Measurements from ENCODE around the gene CRELD2.
"Not testable (repeated sequence)": the region's sequence is repeated elsewhere in the genome, so short reads cannot be mapped to it uniquely, and the experiment has no call there.

CRELD2 gene

DNA sequence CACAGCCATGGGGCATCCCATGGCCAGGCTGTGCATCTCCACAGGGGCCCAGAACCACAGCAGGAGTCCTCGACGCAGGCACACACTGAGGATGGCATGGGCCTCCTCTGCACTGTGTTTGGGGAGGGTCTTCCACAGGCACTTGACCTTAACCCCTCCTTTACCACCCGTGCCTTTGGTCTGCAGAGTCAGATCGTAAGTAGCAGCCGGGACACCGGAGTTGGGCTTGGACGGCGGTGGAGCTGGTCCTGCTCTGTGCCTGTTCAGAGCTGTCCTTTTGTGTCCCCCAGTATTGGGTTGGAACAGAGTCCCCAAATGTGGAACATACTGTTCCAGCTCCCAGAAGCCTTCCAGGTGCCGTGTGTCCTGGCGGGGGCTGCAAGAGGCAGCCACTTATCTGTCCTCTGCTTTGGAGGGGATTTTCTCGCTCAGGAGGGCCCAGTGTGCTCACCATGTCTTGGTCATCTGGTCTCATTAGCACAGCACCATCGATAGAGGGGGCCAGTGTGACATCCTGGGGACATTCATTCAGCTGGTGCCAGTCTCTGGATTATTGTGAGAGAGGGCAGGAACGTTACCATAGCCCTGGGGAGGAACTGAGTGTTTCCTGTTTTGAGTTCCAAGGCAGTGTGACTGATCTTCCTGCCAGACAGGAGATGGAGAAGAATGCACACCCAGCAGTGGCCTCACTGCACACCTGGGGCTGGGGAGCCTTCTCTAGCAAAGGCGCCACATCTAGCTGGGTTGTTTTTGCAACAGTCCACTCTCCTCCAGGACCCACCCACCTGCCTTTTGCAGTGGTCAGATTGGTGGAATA, 12.4 kb downstream of the CRELD2 start:
- DNase-seq (ENCODE audit: low spot score): peak; percentile 65

DNA sequence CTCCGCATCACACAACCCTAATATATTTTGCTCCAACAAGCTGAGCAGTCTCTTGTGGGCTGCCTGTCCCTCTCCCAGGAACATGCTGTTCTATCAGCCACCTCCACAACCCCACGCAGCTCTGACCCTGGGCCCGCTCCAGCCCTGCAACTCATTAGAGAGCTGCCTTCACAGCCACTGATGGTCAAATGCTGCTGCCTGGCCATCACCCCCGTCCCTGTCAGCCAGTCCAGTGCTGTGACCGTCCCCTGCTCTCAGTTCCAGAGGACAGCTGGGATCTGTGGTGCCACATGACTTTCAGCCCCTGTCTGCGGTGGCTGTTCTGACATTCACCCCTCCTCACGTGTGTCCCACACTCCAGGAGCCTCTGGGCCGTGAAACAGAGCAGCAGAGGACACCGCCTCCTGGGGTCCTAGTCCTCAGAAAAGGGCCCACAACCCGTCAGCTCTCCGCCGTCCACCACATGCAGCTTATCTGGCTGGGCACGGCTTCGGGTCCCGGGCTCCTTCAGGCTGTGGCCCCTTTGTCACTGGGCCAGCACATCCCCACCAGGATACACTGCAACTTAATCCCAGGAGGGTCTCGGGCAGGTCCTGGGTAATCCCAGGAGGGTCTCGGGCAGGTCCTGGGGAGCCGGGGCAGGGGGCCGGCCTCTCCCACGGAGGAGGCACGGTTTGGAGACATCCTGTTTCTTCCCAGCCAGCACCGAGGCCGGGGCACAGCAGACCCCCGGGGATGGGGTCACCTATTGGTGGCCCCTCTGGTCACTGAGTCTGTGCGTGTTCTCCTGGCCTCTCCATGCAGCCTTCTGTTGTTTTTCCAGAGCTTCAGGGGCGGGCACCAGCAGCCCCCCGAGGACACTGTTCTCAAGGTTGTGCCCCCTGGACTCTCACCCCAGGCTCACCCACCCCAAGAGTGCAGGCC, 15.1 kb downstream of the CRELD2 start:
- DNase-seq (ENCODE audit: low spot score): no peak

DNA sequence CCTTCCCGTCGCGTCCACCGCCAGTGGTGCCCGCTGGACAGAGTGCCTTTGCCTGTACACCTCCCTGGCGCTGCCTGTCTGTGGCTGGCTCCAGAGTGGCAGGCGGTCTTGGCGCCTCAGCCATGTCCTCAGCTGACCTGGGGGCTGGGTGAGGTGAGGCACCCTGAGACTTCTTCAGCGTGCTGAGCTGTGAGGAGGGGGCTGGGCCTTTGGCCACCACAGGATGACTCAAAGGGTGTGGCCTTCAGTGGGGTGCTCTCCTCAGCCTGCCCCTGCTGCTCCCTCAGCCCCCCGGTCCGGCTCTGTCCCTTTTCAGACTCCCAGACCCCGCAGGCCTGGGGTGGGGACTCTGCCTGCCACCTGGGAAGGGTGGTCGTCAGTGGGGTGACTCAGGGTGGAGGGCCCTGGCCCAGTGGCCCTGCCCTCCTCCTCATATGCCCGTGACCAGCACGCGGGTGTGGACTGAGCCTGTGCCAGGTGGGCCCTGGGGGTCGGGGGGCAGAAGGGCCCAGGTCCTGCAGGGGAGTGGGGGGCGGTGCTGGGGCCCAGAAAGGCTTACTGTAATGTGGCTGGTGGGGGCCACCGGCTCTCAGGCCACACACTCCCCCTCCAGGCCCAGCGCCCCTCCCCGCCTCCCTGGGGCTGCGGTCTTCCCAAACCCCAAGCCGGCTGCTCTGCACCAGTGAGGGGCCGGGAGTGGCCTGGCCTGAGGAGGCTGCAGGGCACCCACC, 15.9 kb downstream of the CRELD2 start:
- DNase-seq (ENCODE audit: low spot score): no peak

DNA sequence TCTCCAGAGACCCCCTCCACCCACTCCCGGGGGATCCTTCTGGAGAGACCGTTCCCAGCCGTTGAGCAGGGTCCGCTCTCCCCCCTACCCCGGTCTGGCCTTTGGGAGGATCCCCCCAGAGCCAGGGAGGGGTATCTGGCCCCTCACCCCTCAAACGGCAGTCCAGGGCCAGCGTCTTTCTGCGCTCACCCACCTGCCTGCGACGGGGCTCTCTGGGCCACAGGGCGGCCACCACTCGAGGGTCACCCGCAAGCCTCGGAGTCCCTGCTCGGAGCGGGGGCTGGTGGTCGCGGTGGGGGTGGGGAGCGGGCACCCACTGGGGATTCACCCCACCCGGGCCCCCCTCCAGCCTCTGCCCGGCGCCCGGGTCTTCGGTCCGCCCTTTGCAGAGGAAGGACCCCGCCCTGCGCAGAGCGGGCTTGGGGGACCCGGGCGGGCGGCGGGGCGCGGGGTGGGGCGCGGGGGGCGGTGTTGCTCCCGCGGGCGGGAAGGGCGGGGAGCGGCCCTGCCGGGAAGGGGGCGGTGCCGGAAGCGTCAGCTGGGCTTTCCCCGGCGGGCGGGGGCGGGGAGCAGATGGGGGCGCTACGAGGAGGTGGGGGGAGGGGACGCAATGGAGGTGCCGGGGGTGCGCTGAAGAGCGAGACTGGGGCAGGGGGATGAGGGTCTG, 16.6 kb downstream of the CRELD2 start:
- peak; percentile 89 for DNase-seq (ENCODE audit: low spot score)

DNA sequence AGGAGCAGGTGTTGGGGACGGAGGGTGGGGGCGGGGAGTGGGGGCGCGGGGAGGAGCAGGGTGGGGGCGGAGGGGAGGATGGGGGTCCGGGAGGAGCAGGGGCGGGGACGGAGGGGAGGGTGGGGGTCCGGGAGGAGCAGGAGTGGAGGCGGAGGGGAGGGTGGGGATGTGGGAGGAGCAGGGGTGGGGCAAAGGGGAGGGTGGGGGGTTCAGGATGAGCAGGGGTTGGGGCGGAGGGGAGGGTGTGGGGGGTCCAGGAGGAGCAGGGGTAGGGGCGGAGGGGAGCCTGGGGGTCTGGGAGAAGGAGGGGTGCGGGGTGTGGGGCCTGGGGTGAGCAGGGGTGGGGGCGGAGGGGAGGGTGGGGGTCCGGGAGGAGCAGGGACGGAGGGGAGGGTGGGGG, 17.1 kb downstream of the CRELD2 start:
- DNase-seq (ENCODE audit: low spot score): no peak

DNA sequence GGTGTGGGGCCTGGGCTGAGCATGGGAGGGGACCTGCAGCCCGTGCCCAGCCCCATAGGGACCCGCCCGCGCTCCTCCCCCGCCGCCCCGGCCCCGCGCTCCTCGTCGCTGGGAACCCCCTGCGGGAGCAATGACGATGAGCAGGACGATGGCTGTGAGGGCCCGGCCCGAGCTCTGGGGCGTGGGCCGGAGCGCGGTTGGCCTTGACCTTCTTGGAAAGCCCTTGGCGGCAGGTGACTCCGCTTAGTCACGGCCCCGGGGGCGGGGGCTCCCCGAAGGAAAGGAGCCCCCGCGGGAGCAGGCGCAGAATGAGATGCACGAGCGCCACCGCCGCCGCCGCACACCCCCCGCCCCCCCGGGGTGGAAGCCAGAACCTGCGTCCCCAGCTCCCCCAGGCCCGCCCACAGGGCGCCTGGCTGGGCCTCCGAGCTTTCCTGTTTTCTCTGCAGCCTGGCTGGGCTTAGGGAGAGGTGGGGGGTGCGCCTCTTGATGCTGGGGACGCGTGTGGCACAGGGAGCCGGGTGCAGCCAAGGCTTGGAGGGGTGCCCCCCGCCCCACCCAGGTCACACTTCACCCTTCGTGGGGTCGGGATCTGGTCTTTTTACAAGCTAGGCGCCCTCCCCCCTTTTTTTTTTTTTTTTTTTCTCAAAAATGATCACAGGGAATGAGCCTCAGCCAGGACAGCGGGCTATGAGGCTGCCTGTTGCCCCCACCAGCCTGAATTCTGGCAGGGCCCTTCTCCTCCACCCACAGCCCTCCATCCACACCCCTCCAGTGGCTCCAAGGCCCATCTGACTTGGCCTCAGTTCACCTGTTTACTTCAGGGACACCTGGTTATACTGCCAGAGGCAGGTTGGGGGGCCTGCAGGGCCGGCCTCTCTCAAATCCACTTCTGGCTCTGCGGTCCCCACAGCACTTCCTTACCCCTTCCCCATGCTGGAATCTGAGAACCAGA, 17.9 kb downstream of the CRELD2 start:
- DNase-seq (ENCODE audit: low spot score): peak; percentile 80

DNA sequence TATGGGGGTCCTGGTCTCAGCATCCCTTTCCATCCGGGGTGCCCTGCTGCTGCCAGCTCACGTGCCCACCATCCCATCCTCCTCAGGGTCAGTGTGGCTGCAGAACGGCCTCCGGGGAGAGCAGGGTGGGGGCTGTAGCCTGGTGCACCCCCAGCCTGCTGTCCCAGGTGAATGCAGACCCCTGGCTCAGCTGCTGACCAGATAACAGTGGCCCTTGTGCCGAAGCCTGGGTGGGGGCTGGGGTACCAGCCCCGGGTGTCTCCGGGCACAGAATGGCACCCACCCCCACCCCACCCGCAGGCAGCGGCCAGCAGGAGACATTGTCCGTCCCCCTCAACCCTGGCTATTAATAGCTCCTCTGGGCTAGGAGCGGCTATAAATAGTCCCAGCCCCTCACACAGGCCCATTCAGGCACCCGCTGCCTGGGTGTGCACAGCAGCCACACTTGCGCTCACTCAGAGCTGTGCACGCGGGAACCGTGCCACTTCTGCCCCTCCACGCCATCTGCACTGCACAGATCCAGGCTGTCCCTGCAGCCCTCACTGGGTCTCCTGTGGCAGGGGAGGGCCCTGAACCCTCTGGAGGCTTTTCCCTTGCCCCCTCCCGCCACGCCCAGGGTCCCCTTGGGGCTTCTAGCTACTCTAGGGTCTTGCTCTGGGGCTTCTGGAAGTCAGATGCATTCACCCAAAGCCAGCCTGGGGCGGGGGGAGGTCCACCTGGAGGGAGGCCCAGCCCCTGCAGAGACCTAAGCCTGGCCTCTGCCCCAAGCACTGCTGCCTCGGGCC, 18.7 kb downstream of the CRELD2 start:
- DNase-seq (ENCODE audit: low spot score): no peak

DNA sequence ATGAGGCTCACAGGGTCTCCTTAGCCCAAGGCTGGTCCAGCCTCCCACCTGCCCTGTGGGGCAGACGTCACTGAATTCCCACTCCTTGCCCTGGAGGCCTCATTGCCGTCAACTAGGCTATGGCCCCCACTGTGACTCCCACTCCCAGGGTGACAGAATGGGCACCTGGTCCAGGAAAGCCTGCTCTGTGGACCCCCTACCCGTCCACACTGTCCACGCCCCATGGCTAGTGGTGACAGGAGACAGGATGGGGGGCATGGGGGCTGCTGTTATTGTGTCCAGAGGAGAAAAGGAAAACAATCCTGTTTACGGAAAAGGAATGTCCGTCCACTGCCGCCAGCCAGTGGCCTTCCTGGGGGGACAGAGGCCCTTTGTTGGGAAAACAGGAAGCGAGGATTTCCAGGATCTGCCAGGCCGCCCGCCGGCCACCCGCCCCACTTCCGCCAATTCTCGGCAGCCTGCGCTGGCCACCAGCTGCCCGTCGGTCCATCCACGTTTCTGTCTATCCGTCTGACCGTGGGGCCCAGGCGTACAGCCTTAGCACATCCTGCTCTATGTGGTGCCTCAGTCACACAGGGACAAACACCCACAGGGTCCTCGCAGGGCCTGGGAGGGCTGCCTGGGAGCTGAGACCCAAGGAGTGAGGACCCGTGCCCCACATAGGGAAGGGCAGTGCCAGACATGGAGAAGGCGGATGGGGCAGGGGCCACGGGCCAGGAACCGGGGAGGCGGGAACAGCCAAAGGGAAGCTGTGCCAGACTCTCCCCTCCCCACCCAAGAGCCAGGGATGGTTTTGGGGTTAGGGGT, 19.5 kb downstream of the CRELD2 start:
- no peak for DNase-seq (ENCODE audit: low spot score)

DNA sequence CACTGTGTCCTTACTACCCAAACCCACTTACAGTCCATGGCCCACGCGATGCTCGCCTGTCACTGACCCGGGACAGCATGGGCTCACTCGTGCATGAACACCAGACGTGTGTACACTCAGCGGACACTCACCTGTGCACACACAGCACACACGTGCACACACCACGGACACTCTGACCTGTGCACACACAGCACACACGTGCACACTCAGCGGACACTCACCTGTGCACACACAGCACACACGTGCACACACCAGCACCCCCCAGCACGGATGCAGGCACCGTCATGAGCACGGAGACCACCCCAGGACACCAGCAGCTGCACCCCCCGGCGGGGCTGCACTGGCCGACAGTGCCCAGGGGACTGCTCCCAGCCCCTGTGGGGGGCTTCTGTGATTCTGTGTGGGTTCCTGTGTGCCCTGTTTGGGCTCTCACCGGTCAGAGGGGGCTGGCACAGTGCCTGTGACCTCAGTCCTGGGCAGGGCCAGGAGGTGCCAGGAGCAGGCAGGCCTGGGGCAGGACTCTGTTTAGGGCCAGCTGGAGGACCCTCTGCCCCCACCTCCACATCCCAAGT, 20.2 kb downstream of the CRELD2 start:
- DNase-seq (ENCODE audit: low spot score): no peak

DNA sequence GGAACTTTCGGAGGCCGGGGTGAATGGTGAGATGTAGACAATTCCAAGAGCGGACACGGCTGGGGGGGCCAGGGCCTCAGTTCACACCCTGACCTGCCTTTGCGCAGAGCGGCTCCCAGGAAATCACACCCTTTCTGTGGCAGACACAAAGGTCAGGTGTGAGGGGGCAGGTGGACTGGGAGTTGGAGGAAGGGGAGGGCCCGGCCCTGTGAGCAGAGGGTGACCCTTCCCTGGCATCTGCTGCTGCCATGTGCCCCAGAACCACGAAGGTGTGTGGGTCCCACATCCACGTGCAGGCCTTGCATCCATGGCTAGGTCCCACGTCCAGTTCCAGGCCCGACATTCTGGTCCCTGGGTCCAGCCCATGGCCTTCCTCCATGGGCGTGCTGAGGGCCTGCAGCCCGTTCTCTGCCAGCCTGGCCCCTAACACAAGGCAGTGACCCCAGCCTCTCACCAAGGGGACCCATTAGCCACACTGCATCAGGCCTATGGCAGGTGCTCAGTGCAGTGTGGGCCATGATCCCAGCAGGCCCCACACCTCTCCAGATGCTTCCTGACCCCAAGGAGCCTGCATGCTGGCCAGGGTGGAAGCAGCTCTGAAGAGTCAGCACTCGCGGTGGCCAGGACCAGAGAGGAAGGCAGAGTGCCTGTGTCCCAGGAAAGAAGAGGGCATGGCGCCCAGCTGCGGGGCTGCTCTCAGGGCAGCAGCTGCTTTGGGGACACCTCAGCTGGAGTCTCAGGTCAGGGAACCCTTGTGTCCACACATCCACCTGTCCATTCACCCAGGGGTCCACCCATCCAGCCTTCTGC, 23.3 kb downstream of the CRELD2 start:
- DNase-seq (ENCODE audit: low spot score): no peak

DNA sequence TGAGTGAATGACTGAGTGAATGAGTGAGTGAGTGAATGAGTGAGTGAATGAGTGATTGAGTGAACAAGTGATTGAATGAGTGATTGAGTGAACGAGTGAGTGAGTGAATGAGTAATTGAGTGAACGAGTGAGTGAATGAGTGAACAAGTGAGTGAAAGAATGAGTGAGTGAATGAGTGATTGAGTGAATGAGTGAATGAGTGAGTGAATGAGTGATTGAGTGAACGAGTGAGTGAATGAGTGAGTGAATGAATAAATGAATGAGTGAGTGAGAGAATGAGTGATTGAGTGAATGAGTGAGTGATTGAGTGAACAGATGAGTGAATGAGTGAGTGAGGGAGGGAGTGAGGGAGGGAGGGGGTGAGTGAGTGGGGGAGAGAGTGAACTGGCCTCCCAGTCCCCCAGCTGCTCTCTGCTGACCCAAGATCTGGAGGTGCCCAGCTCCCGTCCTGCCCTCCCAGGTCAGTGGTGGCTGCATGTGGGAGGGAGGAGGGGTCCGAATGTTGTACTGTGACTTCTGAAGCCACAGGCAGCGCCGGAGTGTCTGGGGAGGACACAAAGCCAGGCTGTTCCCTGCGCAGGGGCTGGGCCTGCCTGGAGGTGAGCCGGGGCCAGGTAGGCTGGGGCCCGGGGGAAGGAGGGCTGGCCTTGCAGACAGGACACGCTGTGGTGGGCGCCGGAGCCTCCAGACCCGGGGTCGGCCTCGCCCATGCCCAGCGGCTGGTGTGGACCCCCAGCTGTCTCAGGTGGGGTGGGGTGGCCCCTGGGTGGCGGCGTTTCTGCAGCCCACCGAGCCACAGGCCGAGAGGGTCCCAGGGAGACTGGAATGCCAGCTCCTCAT, 24.4 kb downstream of the CRELD2 start:
- no peak for DNase-seq (ENCODE audit: low spot score)

DNA sequence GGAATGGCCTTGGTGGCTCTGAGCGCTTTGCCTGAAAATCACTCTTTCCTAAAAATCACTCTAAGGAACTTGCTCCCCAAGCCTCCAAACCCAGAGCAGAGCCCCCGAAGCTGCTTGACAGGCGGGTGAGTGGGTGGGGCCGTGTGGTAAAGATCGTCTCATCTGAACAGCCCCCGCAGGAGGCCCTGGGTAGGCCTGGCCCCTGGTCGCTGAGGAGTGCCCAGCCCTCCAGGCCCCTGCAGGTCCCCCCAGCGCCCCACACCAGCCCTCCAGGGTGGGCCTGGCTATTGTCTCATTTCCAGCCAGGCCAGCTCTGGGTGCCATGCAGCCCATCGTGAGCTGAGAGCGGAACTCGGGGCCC, 25.0 kb downstream of the CRELD2 start:
- no peak for DNase-seq (ENCODE audit: low spot score)

DNA sequence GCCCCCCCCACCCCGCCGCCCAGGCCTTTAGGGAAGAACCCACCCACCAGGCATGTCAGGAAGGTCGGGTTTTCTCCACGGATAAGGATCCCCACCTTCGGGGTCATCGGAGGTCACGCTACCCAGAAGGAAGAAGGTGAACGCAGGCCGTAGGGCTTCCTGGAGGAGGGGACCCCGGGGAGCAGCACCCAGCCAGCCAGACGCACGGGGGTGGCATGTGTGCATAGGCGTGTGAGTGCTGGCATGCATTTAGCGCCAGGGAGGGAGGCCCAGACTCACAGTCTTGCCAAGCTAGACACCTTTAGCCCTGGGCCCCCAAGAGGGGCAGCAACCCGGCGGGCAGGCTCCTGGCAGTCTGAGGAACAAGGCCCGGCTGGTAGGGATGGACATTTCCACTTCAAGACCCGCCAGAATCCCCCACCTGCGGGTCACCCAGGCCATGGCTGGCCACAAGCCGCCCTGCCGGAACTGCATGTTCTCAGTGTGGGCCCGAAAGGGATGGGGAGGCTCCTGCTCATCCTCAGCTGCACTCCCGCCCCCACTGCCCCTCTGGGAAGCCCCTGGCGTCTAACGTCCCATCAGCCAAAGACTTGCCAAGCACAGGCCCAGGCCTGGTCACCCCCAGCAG, 25.5 kb downstream of the CRELD2 start:
- DNase-seq (ENCODE audit: low spot score): no peak

DNA sequence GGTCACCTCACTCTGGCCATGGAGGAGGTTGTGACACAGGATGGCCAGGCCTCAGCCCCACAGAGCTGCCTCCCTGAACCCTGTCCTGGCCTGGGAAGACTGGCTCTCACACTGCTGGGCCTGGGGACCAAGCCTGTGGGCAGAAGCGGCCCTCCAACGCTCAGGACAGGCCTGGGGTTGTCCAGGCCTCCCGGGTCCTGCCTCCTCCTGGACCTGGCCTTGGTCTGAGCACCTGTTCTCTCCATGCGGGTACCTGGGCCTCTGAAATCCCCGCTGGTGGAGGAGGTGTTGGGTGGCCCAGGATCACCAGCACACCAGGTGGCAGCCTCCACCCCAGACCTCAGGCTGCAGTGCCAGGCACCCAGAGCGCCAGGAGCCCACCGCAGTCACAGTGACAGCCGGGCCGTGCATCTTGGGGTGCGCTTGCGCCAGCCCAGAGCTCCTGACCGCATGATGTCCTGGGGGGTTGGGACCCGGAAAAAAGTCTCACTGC, 26.0 kb downstream of the CRELD2 start:
- DNase-seq (ENCODE audit: low spot score): no peak

DNA sequence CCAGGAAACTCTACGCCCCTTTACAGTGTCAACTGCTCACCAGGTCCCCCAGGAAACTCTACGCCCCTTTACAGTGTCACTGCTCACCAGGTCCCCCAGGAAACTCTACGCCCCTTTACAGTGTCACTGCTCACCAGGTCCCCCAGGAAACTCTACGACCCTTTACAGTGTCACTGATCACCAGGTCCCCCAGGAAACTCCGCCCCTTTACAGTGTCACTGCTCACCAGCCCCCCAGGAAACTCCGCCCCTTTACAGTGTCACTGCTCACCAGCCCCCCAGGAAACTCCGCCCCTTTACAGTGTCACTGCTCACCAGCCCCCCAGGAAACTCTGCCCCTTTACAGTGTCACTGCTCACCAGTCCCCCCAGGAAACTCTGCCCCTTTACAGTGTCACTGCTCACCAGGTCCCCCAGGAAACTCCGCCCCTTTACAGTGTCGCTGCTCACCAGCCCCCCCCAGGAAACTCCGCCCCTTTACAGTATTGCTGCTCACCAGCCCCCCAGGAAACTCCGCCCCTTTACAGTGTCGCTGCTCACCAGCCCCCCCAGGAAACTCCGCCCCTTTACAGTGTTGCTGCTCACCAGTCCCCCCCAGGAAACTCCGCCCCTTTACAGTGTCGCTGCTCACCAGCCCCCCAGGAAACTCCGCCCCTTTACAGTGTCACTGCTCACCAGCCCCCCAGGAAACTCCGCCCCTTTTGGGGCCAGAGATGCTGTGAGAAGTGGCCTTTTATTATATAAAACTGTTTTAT, 26.8 kb downstream of the CRELD2 start:
- DNase-seq (ENCODE audit: low spot score): not testable (repeated sequence)

All from GM03348 (cell line).